Gastrocnemius medialis (tissue), 4 donors: ENCODE results near the gene RILPL2. TPM values are rescaled to one million over a fixed set of nuclear protein-coding genes. Genes with fewer than 3 reads are reported as not detected.
"Not testable (repeated sequence)": the region's sequence is repeated elsewhere in the genome, so short reads cannot be mapped to it uniquely, and the experiment has no call there.

Experiments
- ATAC-seq, 2 donors: fragments of 150-250 bp; one replicate each; pipeline ENCODE4 v1.9.1; 2016
- DNase-seq, 2 donors: peaks; one replicate each; pipeline ENCODE4 v3.0.0-alpha.2; 2019
- H3K27ac ChIP-seq, 4 donors: fragments of 200-600 bp; sonication (generic); 1 replicate in 1 of 4; 2 replicates in 3 of 4; pipeline ENCODE4 v1.5.1; 2016 to 2018; ENCODE audit warnings: mild to moderate bottlenecking in 2 of 4, moderate library complexity in 1 of 4
- H3K27me3 ChIP-seq, 3 donors: fragments of 200-600 bp; sonication (generic) in 2 of 3; 1 replicate in 1 of 3; 2 replicates in 2 of 3; pipeline versions ENCODE4 v1.5.1 to v1.6.0; 2016 to 2019; ENCODE audit warnings: mild to moderate bottlenecking in 1 of 3, moderate library complexity in 1 of 3
- H3K36me3 ChIP-seq, 2 donors: fragments of 200-600 bp; sonication (generic) in 1 of 2; one replicate each; pipeline ENCODE4 v1.5.1; 2017 to 2018
- H3K4me1 ChIP-seq, 2 donors: fragments of 200-600 bp; sonication (generic) in 1 of 2; one replicate each; pipeline ENCODE4 v1.5.1; 2016 to 2017; ENCODE audit warnings: mild to moderate bottlenecking in 2 of 2
- H3K4me3 ChIP-seq, 4 donors: fragments of 200-600 bp; sonication (generic) in 3 of 4; 1 replicate in 1 of 4; 2 replicates in 3 of 4; pipeline ENCODE4 v1.5.1; 2016 to 2019; ENCODE audit warnings: mild to moderate bottlenecking in 2 of 4
- H3K9me3 ChIP-seq, 3 donors: fragments of 200-600 bp; sonication (generic) in 2 of 3; 1 replicate in 1 of 3; 2 replicates in 2 of 3; pipeline ENCODE4 v1.5.1; 2016 to 2019
- POLR2A ChIP-seq, 2 donors: fragments of 450-650 bp; IDR thresholded peaks; one replicate each; pipeline ENCODE4 v1.6.1; 2017; ENCODE audit warnings: antibody characterized with exemption in 2 of 2, mild to moderate bottlenecking in 2 of 2, moderate library complexity in 2 of 2
- in situ Hi-C, 4 donors: fragments of 200-750 bp; cut with MboI; loops; one replicate each; pipeline versions ENCODE4 v1.15.0 to v1.8.0; 2017; ENCODE audit warnings: low sequenced_read_pairs in 4 of 4
- intact Hi-C: fragments of 100-400 bp; cut with DNase I; formaldehyde crosslinking; loops from one replicate; pipeline ENCODE4 v1.15.1; 2023; ENCODE audit warnings: low total_unique reads
- total RNA-seq, 4 donors: library from RNA; depleted of rRNA; stranded (reverse); fragments of >200 nt; gene quantifications; one replicate each; pipeline versions ENCODE4 v1.1.0 to v1.2.3, GENCODE V29; 2016
- TF ChIP-seq, protein P1 (sequence below), 5 experiments: fragments of 450-650 bp in 3 of 5; fragments of 200-600 bp in 2 of 5; sonication (generic) in 2 of 5; IDR thresholded peaks in 4 of 5; conservative IDR thresholded peaks in 1 of 5; 1 replicate in 4 of 5; 2 replicates in 1 of 5; pipeline ENCODE4 v1.5.1; 2016 to 2019; ENCODE audit warnings: antibody characterized with exemption in 5 of 5, mild to moderate bottlenecking in 3 of 5, moderate library complexity in 3 of 5

The RILPL2 gene
- total RNA-seq, 4 donors from 2014 or later, result 1.2 to 2.0 (median 1.7) TPM

DNA sequence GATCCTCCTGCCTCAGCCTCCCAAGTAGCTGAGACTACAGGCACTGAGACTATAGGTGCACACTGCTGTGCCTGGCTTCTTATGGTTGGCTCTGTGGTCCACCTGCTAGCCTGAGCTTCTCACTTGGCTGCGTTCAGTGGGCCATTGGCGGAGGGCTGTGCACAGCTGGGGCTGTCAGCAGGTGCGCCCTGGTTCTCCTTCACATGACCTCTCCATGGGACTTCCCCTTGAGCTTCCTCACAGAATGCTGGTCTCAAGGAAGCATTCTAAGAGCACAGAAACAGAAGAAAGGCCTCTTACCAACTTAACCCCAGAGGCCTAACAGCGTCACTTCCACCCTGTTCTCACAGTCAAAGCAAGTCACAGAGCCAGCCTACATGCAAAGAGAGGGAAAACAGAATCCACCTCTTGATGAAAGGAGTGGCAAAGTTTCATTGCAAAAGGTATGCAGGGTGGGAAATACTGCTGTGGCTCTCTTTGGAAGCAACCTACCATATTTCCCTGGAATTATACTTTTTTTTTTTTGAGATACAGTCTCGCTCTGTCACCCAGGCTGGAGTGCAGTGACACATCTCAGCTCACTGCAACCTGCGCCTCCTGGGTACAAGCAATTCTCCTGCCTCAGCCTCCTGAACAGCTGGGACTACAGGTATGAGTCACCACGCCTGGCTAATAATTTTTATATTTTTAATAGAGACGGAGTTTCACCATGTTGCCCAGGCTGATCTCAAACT, 9.3 kb downstream of the RILPL2 start:
- TF ChIP-seq POLR2A (IDR thresholded peaks at IDR 0.05), result no peak
- TF ChIP-seq, protein P1, sequence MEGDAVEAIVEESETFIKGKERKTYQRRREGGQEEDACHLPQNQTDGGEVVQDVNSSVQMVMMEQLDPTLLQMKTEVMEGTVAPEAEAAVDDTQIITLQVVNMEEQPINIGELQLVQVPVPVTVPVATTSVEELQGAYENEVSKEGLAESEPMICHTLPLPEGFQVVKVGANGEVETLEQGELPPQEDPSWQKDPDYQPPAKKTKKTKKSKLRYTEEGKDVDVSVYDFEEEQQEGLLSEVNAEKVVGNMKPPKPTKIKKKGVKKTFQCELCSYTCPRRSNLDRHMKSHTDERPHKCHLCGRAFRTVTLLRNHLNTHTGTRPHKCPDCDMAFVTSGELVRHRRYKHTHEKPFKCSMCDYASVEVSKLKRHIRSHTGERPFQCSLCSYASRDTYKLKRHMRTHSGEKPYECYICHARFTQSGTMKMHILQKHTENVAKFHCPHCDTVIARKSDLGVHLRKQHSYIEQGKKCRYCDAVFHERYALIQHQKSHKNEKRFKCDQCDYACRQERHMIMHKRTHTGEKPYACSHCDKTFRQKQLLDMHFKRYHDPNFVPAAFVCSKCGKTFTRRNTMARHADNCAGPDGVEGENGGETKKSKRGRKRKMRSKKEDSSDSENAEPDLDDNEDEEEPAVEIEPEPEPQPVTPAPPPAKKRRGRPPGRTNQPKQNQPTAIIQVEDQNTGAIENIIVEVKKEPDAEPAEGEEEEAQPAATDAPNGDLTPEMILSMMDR (IDR thresholded peaks at IDR 0.05 in 4 of 5, conservative IDR thresholded peaks at IDR 0.05 in 1 of 5), result no peak
- no peak for DNase-seq
- intact Hi-C loops, result no loop called here
- H3K4me3 ChIP-seq, result no peak overlapping the region
- H3K27ac ChIP-seq, result no peak overlapping the region
- H3K27me3 ChIP-seq, result no peaks in the 10 kb centered on the region
- no peaks in the 10 kb centered on the region for H3K4me1 ChIP-seq
- H3K36me3 ChIP-seq, result peaks cover 0 to 20% of the 10 kb centered on the region in 2 donors
- in situ Hi-C loops, result no loop called here
- ATAC-seq, result no peak
- H3K9me3 ChIP-seq, result no peaks in the 10 kb centered on the region

DNA sequence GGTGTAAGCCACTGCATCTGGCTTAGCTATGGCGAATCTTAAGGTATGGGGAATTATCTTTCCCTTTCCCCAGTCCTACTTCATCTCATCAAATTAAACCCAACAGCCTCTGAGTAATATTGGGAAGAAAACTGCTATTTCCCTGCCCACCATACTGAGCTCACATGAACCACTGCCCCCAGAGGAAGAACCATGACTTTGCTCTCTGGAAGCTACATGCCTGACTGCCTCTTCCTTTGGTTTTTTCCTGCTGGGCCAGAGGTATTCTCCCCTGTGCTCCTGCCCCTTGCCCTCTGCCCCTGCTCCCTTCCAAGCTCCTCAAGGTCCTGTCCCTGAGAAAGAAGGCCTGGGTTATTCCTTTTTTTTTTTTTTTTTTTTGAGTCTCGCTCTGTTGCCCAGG, 15.2 kb downstream of the RILPL2 start:
- TF ChIP-seq, protein P1 (IDR thresholded peaks at IDR 0.05 in 4 of 5, conservative IDR thresholded peaks at IDR 0.05 in 1 of 5), result no peak
- TF ChIP-seq POLR2A (IDR thresholded peaks at IDR 0.05), result no peak
- H3K9me3 ChIP-seq, result no peaks in the 10 kb centered on the region
- DNase-seq (no peak), ATAC-seq (no peak)
- no peak overlapping the region for H3K27ac ChIP-seq
- intact Hi-C loops (no loop called here), in situ Hi-C loops (no loop called here)
- H3K27me3 ChIP-seq, result no peaks in the 10 kb centered on the region
- H3K4me1 ChIP-seq, result no peaks in the 10 kb centered on the region
- H3K36me3 ChIP-seq, result peaks cover 0 to 6% of the 10 kb centered on the region in 2 donors
- no peak overlapping the region for H3K4me3 ChIP-seq

- no peaks in the 10 kb centered on the region for H3K27me3 ChIP-seq
- in situ Hi-C loops (no loop called here), intact Hi-C loops (no loop called here)
- DNase-seq (no peak), ATAC-seq (no peak)
- H3K36me3 ChIP-seq, result peaks cover 0 to 28% of the 10 kb centered on the region in 2 donors
- H3K27ac ChIP-seq, result no peak overlapping the region
- H3K9me3 ChIP-seq, result no peaks in the 10 kb centered on the region
- no peak overlapping the region for H3K4me3 ChIP-seq
- H3K4me1 ChIP-seq, result no peaks in the 10 kb centered on the region
- TF ChIP-seq, protein P1 (IDR thresholded peaks at IDR 0.05 in 4 of 5, conservative IDR thresholded peaks at IDR 0.05 in 1 of 5), result no peak
- TF ChIP-seq POLR2A (IDR thresholded peaks at IDR 0.05), result no peak
Measured at GRCh38 chr12:123410041-123410412, 26.5 kb downstream of the RILPL2 start.

DNA sequence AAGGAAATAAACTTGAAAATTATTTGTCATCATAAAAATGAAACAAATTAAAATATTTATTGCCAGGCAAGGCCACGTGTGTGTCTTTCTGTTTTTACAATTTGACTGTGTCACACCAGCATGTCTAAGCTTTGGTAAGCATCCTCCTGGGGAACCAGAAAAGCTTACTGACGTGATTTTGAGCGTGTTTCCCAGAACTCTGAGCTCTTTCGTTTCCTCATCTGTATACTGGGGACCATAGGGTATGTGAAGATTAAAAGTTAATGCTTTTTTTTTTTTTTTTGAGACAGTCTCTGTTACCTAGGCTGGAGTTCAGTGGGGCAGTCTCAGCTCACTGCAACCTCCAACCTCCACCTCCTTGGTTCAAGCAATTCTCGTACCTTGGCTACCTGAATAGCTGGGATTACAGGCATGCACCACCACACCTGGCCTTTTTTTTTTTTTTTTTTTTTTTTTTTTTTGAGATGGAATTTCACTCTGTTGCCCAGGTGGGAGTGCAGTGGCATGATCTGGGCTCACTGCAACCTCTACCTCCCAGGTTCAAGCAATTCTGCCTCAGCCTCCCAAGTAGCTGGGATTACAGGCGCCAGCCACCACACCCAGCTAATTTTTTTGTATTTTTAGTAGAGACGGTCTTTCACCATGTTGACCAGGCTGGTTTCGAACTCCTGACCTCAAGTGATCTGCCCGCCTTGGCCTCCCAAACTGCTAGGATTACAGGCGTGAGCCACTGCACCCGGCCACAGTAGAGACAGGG, 27.0 kb downstream of the RILPL2 start:
- H3K9me3 ChIP-seq, intact Hi-C loops, in situ Hi-C loops, H3K27ac ChIP-seq, DNase-seq, H3K27me3 ChIP-seq, H3K4me1 ChIP-seq, ATAC-seq, H3K4me3 ChIP-seq: not testable (repeated sequence)
- H3K36me3 ChIP-seq, result peaks cover 0 to 34% of the 10 kb centered on the region in 2 donors

- H3K27me3 ChIP-seq, ATAC-seq, DNase-seq, H3K4me3 ChIP-seq, intact Hi-C loops, H3K4me1 ChIP-seq, H3K9me3 ChIP-seq, H3K27ac ChIP-seq, in situ Hi-C loops: not testable (repeated sequence)
- peaks cover 0 to 42% of the 10 kb centered on the region in 2 donors for H3K36me3 ChIP-seq
Measured at GRCh38 chr12:123408619-123409018, 27.9 kb downstream of the RILPL2 start.

DNA sequence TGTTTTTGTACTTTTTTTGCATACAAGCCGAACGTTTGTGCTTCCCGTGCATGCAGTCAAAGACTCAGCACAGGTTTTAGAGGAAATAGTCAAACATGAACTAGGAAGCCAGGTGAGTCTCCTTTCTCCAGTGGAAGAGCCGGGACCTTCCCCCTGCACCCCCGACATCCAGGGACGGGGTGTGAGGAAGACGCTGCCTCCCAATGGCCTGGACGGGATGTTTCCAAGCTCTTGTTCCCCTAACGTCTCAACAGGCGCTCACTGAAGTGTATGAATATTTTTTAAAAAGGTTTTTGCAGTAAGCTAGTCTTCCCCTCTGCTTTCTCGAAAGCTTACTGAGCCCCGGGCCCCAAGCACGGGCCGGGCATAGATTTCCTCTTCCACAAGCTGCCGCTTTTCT, 28.6 kb downstream of the RILPL2 start:
- H3K9me3 ChIP-seq, H3K27ac ChIP-seq, H3K4me1 ChIP-seq, H3K27me3 ChIP-seq, H3K4me3 ChIP-seq, ATAC-seq, intact Hi-C loops, DNase-seq, in situ Hi-C loops: not testable (repeated sequence)
- H3K36me3 ChIP-seq, result peaks cover 0 to 49% of the 10 kb centered on the region in 2 donors

DNA sequence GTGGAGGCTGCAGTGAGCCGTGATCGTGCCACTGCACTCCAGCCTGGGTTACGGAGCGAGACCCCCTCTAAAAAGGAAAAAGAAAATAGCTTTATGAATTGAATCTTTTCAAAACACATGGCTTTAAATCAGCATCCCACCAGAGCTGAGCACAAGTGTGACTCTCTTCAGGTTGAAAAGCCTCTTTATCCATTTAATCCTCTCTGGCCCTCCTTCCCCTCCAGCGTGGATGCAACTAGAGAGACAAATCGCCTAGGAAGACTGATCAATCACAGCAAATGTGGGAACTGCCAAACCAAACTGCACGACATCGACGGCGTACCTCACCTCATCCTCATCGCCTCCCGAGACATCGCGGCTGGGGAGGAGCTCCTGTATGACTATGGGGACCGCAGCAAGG, 29.2 kb downstream of the RILPL2 start:
- H3K27me3 ChIP-seq, H3K27ac ChIP-seq, DNase-seq, in situ Hi-C loops, ATAC-seq, H3K9me3 ChIP-seq, intact Hi-C loops, H3K4me3 ChIP-seq, H3K4me1 ChIP-seq: not testable (repeated sequence)
- H3K36me3 ChIP-seq, result peaks cover 0 to 56% of the 10 kb centered on the region in 2 donors
